Mucosa of rectum (tissue), 2 donors: Measurements from ENCODE around the gene ANGEL1.

Source experiments
- H3K27ac ChIP-seq, 2 donors: one replicate each; pipeline ENCODE4 v1.7.0; 2013; ENCODE audit warnings: inconsistent platforms in 2 of 2, low read depth in 2 of 2, low read length in 2 of 2
- H3K27me3 ChIP-seq, 2 donors: one replicate each; pipeline ENCODE4 v1.7.0; 2013; ENCODE audit warnings: low read length in 2 of 2; ENCODE audit not compliant: control insufficient read depth in 2 of 2, insufficient read depth in 2 of 2
- H3K36me3 ChIP-seq, 2 donors: one replicate each; pipeline ENCODE4 v1.7.0; 2013; ENCODE audit warnings: low read length in 2 of 2; ENCODE audit not compliant: control insufficient read depth in 2 of 2, insufficient read depth in 2 of 2
- H3K4me1 ChIP-seq, 2 donors: one replicate each; pipeline ENCODE4 v1.7.0; 2013; ENCODE audit warnings: low read length in 2 of 2, mild to moderate bottlenecking in 1 of 2; ENCODE audit not compliant: control insufficient read depth in 2 of 2, insufficient read depth in 2 of 2
- H3K4me3 ChIP-seq, 2 donors: one replicate each; pipeline ENCODE4 v1.7.0; 2013; ENCODE audit warnings: low read length in 2 of 2
- H3K9ac ChIP-seq, 2 donors: one replicate each; pipeline ENCODE4 v1.7.0; 2013; ENCODE audit warnings: low read length in 2 of 2, low read depth in 1 of 2, mild to moderate bottlenecking in 1 of 2
- H3K9me3 ChIP-seq, 2 donors: one replicate each; pipeline ENCODE4 v1.7.0; 2013; ENCODE audit warnings: low read length in 2 of 2; ENCODE audit not compliant: control insufficient read depth in 2 of 2
- donor health status: healthy.
- donor health status: Normal muscosa, but diverticular disease.

ANGEL1 gene, protein sequence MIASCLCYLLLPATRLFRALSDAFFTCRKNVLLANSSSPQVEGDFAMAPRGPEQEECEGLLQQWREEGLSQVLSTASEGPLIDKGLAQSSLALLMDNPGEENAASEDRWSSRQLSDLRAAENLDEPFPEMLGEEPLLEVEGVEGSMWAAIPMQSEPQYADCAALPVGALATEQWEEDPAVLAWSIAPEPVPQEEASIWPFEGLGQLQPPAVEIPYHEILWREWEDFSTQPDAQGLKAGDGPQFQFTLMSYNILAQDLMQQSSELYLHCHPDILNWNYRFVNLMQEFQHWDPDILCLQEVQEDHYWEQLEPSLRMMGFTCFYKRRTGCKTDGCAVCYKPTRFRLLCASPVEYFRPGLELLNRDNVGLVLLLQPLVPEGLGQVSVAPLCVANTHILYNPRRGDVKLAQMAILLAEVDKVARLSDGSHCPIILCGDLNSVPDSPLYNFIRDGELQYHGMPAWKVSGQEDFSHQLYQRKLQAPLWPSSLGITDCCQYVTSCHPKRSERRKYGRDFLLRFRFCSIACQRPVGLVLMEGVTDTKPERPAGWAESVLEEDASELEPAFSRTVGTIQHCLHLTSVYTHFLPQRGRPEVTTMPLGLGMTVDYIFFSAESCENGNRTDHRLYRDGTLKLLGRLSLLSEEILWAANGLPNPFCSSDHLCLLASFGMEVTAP

DNA sequence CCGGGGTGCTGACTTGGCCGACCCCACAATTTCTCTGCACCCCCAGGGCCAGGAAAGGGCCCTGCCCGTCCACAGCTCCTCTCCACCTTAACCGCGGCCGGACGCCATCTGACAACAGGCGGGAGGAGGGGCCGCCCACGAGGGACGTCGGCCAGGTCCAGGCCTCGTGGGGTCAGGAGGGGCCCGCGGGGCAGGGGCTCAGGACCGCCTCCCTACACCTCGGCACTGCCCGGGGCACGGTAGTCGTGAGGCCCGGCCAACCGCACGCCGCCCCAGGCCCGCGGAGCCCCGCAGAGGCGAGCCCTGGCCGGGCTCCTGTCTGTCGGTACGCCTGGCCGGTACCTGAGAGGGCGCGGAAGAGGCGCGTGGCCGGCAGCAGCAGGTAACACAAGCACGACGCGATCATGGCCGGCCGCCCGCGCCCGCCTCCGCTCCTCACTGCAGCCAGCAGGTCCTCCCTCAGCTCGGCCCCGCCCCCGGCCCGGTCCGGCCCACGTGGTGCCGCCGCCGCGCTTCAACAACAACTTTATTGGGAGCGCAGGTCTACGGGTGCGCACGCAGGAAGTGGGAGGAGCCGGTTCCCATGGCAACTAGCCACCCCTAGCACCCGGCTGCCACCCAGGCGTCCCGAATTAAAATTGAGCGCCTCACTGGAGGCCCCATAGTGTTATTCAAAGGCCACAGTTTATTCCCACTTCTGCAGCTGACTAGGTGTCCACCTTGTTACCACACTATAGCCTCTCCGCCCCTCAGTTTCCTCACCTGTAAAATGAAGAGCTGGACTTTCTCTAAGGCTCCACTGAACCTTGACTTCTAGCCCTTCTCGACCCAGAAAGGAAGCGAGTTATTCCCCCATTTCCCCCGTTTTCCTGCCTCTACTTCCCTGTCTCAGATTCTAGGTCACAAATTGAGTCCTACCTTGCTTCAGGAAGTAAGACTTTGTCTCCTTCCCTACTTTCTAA lies at the start of gene ANGEL1:
Gene ANGEL1, minus strand, starts transcription at position 461 of the 962 bp plus-strand sequence. Its CDS starts 55 bp downstream, at position 406.
- peak within 1 kb of the TSS; percentile 78 to 83 for H3K9ac ChIP-seq
- peaks cover 11 to 17% of the 10 kb centered on the region in 2 donors for H3K4me1 ChIP-seq
- H3K27ac ChIP-seq: peak within 1 kb of the TSS; percentile 82 to 83
- H3K27me3 ChIP-seq: no peaks in the 10 kb centered on the region
- no peaks in the 10 kb centered on the region for H3K9me3 ChIP-seq
- H3K4me3 ChIP-seq: peak within 1 kb of the TSS; percentile 75 to 86
- H3K36me3 ChIP-seq: peaks cover 4 to 13% of the 10 kb centered on the region in 2 donors

DNA sequence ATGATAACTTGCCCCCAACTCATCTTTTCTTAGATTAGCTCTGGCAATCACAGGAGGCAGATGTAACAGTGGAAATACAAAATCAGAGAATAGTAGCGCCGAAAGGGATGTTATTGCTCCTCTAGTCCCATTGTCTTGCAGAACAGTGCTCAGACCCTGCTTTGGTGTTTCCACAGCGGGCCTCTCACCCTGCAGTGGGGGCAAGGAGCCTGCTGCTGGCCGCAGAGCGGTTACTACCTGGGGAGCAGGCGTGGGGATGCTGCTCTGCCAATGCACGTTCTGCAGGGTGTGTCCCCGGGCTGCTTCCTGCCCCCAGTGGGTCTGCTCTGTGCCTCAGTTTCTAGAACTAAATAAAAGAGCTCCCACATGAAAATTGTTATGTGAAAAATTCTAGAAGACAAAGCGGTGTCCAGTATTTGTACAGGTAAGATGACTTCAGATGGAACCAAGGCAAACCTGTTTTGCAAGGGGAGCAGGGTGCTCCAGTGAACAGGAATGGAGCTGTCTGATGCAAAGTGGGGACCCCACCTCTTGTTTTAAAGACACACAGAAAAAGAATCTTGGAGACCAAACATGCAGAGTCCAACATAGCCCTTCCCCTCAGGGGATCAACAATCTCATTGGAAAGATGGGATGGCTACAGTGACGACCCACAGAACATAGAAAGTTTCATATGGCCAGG lies 49.0 kb upstream of the ANGEL1 start:
- Histone ChIP-seq H3K9me3 (no peaks in the 10 kb centered on the region), H3K27ac (no peak overlapping the region), H3K36me3 (no peaks in the 10 kb centered on the region), H3K4me1 (no peaks in the 10 kb centered on the region), H3K27me3 (peaks cover 0 to 4% of the 10 kb centered on the region in 2 donors), H3K9ac (no peak overlapping the region), H3K4me3 (no peak overlapping the region)

DNA sequence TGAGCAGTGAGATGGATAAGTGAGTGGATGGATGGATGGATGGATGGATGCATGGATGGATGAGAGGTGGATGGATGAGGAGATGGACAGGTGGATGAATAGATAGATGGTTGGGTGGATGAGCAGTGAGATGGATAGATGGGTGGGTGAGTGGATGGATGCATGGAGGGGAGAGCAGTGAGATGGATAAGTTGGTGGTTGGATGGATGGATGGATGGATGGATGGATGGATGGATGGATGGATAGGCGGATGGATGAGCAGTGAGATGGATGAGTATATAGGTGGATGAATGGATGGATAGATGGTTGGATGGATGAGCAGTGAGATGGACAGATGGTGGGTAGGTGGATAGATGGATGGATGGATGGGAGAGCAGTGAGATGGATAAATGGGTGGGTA lies 44.1 kb upstream of the ANGEL1 start:
- H3K27me3 ChIP-seq: peaks cover 0 to 5% of the 10 kb centered on the region in 2 donors
- no peaks in the 10 kb centered on the region for H3K9me3 ChIP-seq
- H3K4me1 ChIP-seq: no peaks in the 10 kb centered on the region
- no peak overlapping the region for H3K9ac ChIP-seq
- H3K4me3 ChIP-seq: no peak overlapping the region
- no peaks in the 10 kb centered on the region for H3K36me3 ChIP-seq
- no peak overlapping the region for H3K27ac ChIP-seq

DNA sequence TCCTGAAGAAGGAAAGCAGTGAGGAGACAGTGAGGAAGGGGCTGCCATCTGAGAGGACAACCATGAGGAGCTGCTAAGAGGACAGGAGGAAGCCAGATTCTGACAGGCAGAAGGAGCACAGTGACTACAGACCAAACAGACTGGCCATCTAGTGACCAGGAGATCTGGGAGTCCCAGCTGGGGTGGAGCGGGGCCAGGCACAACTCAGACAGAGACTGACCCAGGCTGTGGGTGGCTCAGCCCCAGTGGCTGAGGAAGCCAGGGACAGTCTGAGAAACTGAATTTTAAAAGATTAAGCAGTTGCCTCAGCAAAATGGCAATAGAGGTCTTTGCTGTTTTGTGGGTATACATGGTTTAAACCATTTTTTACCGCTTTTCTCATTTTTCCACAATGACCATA lies 42.4 kb upstream of the ANGEL1 start:
- H3K9ac ChIP-seq: no peak overlapping the region
- H3K4me1 ChIP-seq: no peaks in the 10 kb centered on the region
- H3K27ac ChIP-seq: no peak overlapping the region
- no peak overlapping the region for H3K4me3 ChIP-seq
- no peaks in the 10 kb centered on the region for H3K36me3 ChIP-seq
- H3K27me3 ChIP-seq: peaks cover 0 to 5% of the 10 kb centered on the region in 2 donors
- no peaks in the 10 kb centered on the region for H3K9me3 ChIP-seq

- H3K27ac ChIP-seq: no peak overlapping the region
- H3K4me1 ChIP-seq: no peaks in the 10 kb centered on the region
- no peaks in the 10 kb centered on the region for H3K9me3 ChIP-seq
- H3K36me3 ChIP-seq: no peaks in the 10 kb centered on the region
- no peaks in the 10 kb centered on the region for H3K27me3 ChIP-seq
- H3K9ac ChIP-seq: no peak overlapping the region
- H3K4me3 ChIP-seq: no peak overlapping the region
Observed at GRCh38 chr14:76848879-76849278, 36.2 kb upstream of the ANGEL1 start.

DNA sequence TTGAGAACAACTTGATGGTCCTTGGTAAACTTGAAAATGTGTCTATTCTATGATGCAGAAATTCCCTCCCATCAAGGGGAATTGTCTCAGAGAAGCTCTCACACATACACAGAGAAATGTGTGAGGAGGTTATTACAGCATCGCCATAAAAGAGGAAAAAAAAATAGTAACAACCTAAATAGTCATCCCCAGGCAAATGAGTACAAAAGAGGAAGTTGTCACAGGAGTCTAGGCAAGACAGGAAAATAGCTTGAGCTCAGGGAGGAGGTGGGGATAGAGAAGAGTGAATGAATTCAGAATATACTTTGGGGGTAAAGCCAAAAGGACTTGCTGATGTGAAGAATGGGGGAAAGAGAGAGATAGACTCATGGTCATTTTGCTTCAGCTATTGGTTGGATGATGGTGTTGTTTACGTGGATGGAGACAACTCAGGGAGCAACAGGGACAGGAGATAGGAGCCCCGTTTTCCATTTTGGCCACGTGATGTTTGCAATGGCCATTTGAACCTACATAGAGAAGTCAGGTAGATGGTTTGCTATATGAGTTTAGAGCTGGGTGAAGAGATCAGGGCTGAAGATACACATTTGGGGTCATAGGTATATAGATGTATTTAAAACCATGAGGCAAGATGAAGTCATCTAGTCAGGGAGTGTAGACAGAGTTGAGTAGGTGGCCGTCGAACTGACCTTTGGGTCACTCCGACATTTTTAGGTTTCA lies 33.8 kb upstream of the ANGEL1 start:
- Histone ChIP-seq H3K9me3 (no peaks in the 10 kb centered on the region), H3K27me3 (no peaks in the 10 kb centered on the region), H3K27ac (no peak overlapping the region), H3K4me1 (no peaks in the 10 kb centered on the region), H3K36me3 (no peaks in the 10 kb centered on the region), H3K4me3 (no peak overlapping the region), H3K9ac (no peak overlapping the region)

GRCh38 chr14:76844223-76844622 lies 31.5 kb upstream of the ANGEL1 start:
- H3K36me3 ChIP-seq: no peaks in the 10 kb centered on the region
- H3K4me3 ChIP-seq: no peak overlapping the region
- peak overlapping the region in 1 of 2 donors; percentile 16 for H3K27ac ChIP-seq
- H3K9me3 ChIP-seq: no peaks in the 10 kb centered on the region
- no peak overlapping the region for H3K9ac ChIP-seq
- no peaks in the 10 kb centered on the region for H3K27me3 ChIP-seq
- H3K4me1 ChIP-seq: no peaks in the 10 kb centered on the region

DNA sequence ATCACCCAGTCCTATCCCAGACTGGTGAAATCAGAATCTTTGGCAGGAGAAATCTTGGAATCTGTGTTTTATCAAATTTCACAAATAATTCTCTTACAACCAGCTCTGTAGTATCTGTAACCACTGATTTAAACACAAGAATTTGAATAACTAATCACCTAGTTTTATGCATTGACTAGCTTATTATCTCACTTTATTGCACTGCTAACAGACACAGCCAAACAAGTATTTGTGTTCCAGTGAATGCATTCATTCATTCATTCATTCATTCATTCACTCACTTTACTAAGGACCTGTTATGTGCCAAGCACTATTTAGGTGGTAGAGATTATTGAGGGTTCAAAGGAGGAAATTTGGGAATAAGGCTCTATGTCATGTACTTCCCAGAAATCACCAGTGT lies 29.7 kb upstream of the ANGEL1 start:
- no peaks in the 10 kb centered on the region for H3K4me1 ChIP-seq
- H3K36me3 ChIP-seq: no peaks in the 10 kb centered on the region
- no peaks in the 10 kb centered on the region for H3K27me3 ChIP-seq
- no peak overlapping the region for H3K4me3 ChIP-seq
- H3K9me3 ChIP-seq: no peaks in the 10 kb centered on the region
- H3K9ac ChIP-seq: no peak overlapping the region
- H3K27ac ChIP-seq: no peak overlapping the region

- Histone ChIP-seq H3K4me3 (no peak overlapping the region), H3K27ac (no peak overlapping the region), H3K36me3 (no peaks in the 10 kb centered on the region), H3K9me3 (no peaks in the 10 kb centered on the region), H3K4me1 (no peaks in the 10 kb centered on the region), H3K27me3 (no peaks in the 10 kb centered on the region), H3K9ac (no peak overlapping the region)
Observed at GRCh38 chr14:76837524-76837923, 24.8 kb upstream of the ANGEL1 start.
